Lower lobe of right lung (tissue), 2 donors: Measurements from ENCODE around the gene XIRP1. TPM values are rescaled to one million over a fixed set of nuclear protein-coding genes. Genes with fewer than 3 reads are reported as not detected.

Experiments
- ATAC-seq, 2 donors: fragments of 200-7000 bp; cut with Tn5 transposase; one replicate each; pipeline ENCODE4 v1.9.1; 2020 to 2022; ENCODE audit warnings: mild to moderate bottlenecking in 2 of 2, moderate library complexity in 2 of 2
- DNase-seq: peaks from one replicate; pipeline ENCODE4 v3.0.0-alpha.2; 2020
- H3K27ac ChIP-seq: fragments of 200-600 bp; one replicate; pipeline ENCODE4 v1.8.0; 2022
- H3K27me3 ChIP-seq: fragments of 200-600 bp; one replicate; pipeline ENCODE4 v1.8.0; 2022; ENCODE audit warnings: low read depth
- H3K36me3 ChIP-seq: fragments of 200-600 bp; one replicate; pipeline ENCODE4 v1.8.0; 2022; ENCODE audit warnings: mild to moderate bottlenecking
- H3K4me1 ChIP-seq: fragments of 200-600 bp; one replicate; pipeline ENCODE4 v1.8.0; 2022
- H3K4me3 ChIP-seq: fragments of 200-600 bp; one replicate; pipeline ENCODE4 v1.8.0; 2022; ENCODE audit warnings: mild to moderate bottlenecking
- H3K9me3 ChIP-seq: fragments of 200-600 bp; one replicate; pipeline ENCODE4 v1.8.0; 2022
- intact Hi-C: fragments of 100-400 bp; cut with DNase I; formaldehyde crosslinking; loops from one replicate; pipeline ENCODE4 v1.11.0; 2022
- total RNA-seq: library from RNA; stranded (reverse); fragmentation: NEBNext Ultra II Directional; extraction: Animal tissue kit (Norgen Biotek cat#: 25700); gene quantifications from one replicate; pipeline ENCODE4 v1.2.1, GENCODE V29; 2021
- TF ChIP-seq, protein P1 (sequence below): fragments of 200-600 bp; IDR thresholded peaks from one replicate; pipeline ENCODE4 v1.8.0; 2022; ENCODE audit warnings: antibody characterized with exemption, mild to moderate bottlenecking
- donor health status: DM: no; HTN: yes; CAD: no; lungs with severe emphysema.

XIRP1 gene
- total RNA-seq, 1 donor from 2014 or later = not detected

DNA sequence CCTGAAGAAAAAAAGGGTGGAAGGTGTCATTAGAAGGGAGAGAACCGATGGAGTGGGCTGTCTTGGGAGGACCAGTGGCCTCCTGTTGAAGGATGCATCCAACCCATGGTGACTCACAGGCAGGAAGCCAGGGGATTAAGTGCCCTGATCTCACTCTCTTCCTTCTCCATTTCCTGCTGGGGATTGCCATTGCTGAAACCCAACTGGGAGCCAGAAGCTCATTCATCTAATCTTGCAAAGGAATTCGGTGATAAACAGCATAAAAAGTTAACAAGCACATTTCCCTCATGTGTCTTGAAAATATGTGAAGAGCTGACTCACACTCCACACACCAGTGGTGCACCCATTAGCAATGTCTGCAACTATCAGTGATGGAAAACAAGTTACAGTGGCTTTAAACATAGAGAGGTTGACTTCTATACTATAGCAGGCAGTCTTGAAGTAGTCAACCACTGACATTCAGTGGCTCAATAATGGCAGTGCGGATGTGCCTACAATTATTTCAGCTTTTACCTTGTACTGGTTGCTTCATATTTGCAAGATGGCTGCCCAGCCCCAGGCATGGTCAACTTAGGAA is 26.2 kb downstream of the XIRP1 start:
- H3K36me3 ChIP-seq = no peaks in the 10 kb centered on the region
- no peaks in the 10 kb centered on the region for H3K27me3 ChIP-seq
- H3K4me1 ChIP-seq = peaks cover 15% of the 10 kb centered on the region
- ATAC-seq (peak; percentile 54 to 67), DNase-seq (no peak)
- no peak overlapping the region for H3K27ac ChIP-seq
- no peak overlapping the region for H3K4me3 ChIP-seq
- TF ChIP-seq, protein P1, sequence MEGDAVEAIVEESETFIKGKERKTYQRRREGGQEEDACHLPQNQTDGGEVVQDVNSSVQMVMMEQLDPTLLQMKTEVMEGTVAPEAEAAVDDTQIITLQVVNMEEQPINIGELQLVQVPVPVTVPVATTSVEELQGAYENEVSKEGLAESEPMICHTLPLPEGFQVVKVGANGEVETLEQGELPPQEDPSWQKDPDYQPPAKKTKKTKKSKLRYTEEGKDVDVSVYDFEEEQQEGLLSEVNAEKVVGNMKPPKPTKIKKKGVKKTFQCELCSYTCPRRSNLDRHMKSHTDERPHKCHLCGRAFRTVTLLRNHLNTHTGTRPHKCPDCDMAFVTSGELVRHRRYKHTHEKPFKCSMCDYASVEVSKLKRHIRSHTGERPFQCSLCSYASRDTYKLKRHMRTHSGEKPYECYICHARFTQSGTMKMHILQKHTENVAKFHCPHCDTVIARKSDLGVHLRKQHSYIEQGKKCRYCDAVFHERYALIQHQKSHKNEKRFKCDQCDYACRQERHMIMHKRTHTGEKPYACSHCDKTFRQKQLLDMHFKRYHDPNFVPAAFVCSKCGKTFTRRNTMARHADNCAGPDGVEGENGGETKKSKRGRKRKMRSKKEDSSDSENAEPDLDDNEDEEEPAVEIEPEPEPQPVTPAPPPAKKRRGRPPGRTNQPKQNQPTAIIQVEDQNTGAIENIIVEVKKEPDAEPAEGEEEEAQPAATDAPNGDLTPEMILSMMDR = no peak
- intact Hi-C loops = no loop called here
- no peaks in the 10 kb centered on the region for H3K9me3 ChIP-seq

DNA sequence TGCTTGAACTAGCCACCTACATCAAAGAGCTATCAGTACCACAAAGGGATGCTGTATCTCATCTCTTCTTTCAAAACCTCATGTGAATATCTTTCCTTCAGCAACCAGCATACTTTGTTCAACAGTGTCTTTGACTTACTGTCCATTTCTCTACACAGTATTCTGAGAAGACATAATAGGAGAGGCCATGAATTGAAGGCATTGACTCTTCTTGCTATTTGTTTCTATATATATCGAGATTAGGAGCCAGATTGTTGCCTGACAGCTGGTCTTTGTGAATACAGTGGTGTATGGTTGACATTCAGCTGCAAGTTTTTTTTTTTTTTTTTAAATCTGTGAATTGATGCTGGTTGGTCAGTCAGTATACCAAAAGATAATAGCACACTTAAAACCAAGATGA is 26.9 kb downstream of the XIRP1 start:
- no peaks in the 10 kb centered on the region for H3K9me3 ChIP-seq
- H3K27ac ChIP-seq = no peak overlapping the region
- no peaks in the 10 kb centered on the region for H3K27me3 ChIP-seq
- no peak for DNase-seq
- H3K36me3 ChIP-seq = no peaks in the 10 kb centered on the region
- no peak overlapping the region for H3K4me3 ChIP-seq
- TF ChIP-seq, protein P1 = no peak
- intact Hi-C loops = no loop called here
- peaks cover 15% of the 10 kb centered on the region for H3K4me1 ChIP-seq
- no peak for ATAC-seq

DNA sequence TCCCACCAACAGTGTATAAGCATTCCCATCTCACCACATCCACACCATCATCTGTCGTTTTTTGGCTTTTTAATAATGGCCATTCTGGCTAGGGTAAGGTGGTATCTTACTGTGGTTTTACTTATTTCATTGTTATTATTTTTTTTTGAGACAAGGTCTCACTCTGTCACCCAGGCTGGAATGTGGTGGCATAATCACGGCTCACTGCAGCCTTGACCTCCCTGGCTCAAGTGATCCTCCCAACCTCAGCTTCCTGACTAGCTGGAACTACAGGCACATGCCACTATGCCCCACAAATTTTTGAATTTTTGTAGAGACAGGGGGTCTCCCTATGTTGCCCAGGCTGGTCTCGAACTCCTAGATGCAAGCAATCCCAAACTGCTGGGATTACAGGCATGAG is 28.0 kb downstream of the XIRP1 start:
- peaks cover 15% of the 10 kb centered on the region for H3K4me1 ChIP-seq
- ATAC-seq (no peak), DNase-seq (no peak)
- TF ChIP-seq, protein P1 = no peak
- H3K4me3 ChIP-seq = no peak overlapping the region
- H3K36me3 ChIP-seq = no peaks in the 10 kb centered on the region
- no peaks in the 10 kb centered on the region for H3K27me3 ChIP-seq
- intact Hi-C loops = no loop called here
- no peak overlapping the region for H3K27ac ChIP-seq
- H3K9me3 ChIP-seq = no peaks in the 10 kb centered on the region

DNA sequence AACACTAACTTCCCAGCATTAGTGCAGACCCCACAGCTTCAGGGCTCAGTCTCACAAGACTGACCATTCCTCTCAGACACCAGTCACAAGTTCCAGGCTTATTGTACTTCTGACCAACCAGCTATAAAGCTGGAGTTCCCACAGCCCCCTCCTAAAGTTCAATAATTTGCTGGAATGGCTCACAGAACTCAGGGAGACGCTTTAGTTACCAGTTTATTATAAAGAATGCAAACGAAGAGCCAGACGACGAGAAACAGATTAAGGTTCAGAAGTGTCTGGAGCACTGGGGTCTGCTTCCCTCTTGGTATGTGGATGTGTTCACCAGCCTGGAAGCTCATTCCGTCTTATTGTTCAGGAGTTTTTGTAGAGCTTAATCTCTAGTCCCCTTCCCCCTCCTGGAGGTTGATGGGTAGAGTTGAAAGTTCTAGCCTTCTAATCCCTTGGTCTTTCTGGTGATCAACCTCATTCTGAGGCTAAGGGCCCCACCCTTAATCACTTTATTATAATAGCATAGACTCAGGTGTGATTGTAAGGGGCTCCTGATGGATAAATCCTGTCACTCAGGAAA is 34.2 kb downstream of the XIRP1 start:
- no peaks in the 10 kb centered on the region for H3K9me3 ChIP-seq
- ATAC-seq (no peak), DNase-seq (no peak)
- TF ChIP-seq, protein P1 = no peak
- H3K27me3 ChIP-seq = no peaks in the 10 kb centered on the region
- intact Hi-C loops = no loop called here
- H3K4me1 ChIP-seq = peaks cover 9% of the 10 kb centered on the region
- no peak overlapping the region for H3K27ac ChIP-seq
- no peak overlapping the region for H3K4me3 ChIP-seq
- no peaks in the 10 kb centered on the region for H3K36me3 ChIP-seq

GRCh38 chr3:39157359-39157758 is 35.0 kb downstream of the XIRP1 start:
- H3K4me1 ChIP-seq = peaks cover 10% of the 10 kb centered on the region
- no peak overlapping the region for H3K27ac ChIP-seq
- no peaks in the 10 kb centered on the region for H3K36me3 ChIP-seq
- no peaks in the 10 kb centered on the region for H3K9me3 ChIP-seq
- TF ChIP-seq, protein P1 = no peak
- intact Hi-C loops = no loop called here
- DNase-seq (no peak), ATAC-seq (no peak)
- H3K27me3 ChIP-seq = no peaks in the 10 kb centered on the region
- no peak overlapping the region for H3K4me3 ChIP-seq
